Immature natural killer cell (primary cell): Measurements from ENCODE around the gene SCUBE1. TPM values are rescaled to one million over a fixed set of nuclear protein-coding genes. Genes with fewer than 3 reads are reported as not detected.
"Not testable (repeated sequence)": the region's sequence is repeated elsewhere in the genome, so short reads cannot be mapped to it uniquely, and the experiment has no call there.

ENCODE experiments used
- DNase-seq, 3 donors: peaks; one replicate each; pipeline ENCODE4 v3.0.0; 2022; ENCODE audit warnings: mixed read lengths in 1 of 3
- H3K27ac Mint-ChIP-seq, 6 donors: one replicate each; pipeline ENCODE4 v1.8.0; 2020; ENCODE audit warnings: mixed read lengths in 6 of 6, mild to moderate bottlenecking in 5 of 6, inconsistent platforms in 4 of 6, moderate library complexity in 3 of 6
- H3K27me3 Mint-ChIP-seq, 3 donors: one replicate each; pipeline ENCODE4 v1.8.0; 2020 to 2021; ENCODE audit warnings: low read depth in 3 of 3, mild to moderate bottlenecking in 3 of 3, mixed read lengths in 3 of 3, moderate library complexity in 3 of 3, inconsistent platforms in 1 of 3
- H3K36me3 Mint-ChIP-seq, 3 donors: one replicate each; pipeline ENCODE4 v1.8.0; 2020; ENCODE audit warnings: mixed read lengths in 3 of 3, inconsistent platforms in 2 of 3, mild to moderate bottlenecking in 2 of 3
- H3K4me1 Mint-ChIP-seq, 2 donors: one replicate each; pipeline ENCODE4 v1.8.0; 2020; ENCODE audit warnings: inconsistent platforms in 2 of 2, mild to moderate bottlenecking in 2 of 2, mixed read lengths in 2 of 2, moderate library complexity in 1 of 2
- H3K4me3 Mint-ChIP-seq, 5 donors: one replicate each; pipeline ENCODE4 v1.8.0; 2020; ENCODE audit warnings: mild to moderate bottlenecking in 5 of 5, mixed read lengths in 5 of 5, inconsistent platforms in 3 of 5, moderate library complexity in 3 of 5
- H3K9me3 Mint-ChIP-seq, 6 donors: one replicate each; pipeline ENCODE4 v1.8.0; 2020; ENCODE audit warnings: mild to moderate bottlenecking in 6 of 6, mixed read lengths in 6 of 6, inconsistent platforms in 4 of 6, moderate library complexity in 3 of 6
- polyA plus RNA-seq, 3 donors: library from polyadenylated mRNA; unstranded; fragments of 300-500 nt; fragmentation: Illumina TruSeq; gene quantifications; one replicate each; pipeline ENCODE4 v1.2.3, GENCODE V29; 2021

Gene SCUBE1
- polyA plus RNA-seq, 3 donors from 2014 or later: 0.16 TPM; not detected in 2

DNA sequence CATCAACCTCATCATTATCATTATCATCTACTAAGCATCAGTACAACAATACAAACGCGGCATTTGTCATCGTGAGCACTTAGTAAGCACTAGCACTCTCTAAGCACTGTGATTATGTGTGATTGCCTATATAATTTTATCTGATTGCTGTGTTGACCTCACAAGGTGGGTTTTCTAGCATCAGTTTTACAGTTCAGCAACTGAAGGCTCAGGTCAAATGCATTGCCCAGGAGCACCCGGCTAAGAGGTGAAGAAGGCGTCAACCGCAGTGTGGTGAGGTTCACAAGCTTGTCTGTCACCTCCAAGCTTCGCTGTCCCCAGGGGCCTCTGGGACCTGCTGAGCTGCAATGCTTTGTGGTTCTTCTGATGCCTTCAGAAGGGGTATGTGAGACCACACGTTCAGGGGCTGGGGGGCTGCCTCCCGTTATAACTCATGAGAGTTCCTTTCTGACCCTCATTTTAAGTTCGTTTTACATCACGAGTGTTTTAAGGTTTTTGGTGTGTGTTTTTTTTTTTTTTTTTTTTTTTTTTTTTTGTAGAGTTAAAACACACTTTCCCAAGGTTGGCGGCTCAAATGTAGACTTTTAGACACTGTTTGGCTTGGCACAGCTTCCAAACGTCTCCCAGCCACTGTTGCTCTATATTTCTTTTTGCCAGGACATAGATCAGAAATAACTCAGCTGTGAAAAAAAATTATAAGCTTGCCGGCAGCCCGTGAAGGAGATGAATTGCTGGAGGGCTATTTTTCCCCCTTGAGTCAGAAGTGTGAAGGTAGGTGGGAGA is 33.8 kb upstream of the SCUBE1 start:
- peak; percentile 86 to 87 (median 87) for DNase-seq
- Mint-ChIP-seq H3K4me1 (peaks cover 30 to 33% of the 10 kb centered on the region in 2 donors), H3K27me3 (peaks cover 54 to 70% (median 55%) of the 10 kb centered on the region in 3 donors), H3K4me3 (peak overlapping the region; percentile 46 to 79 (median 72)), H3K27ac (peak overlapping the region; percentile 35 to 90 (median 84)), H3K36me3 (peaks cover 0 to 8% (median 4%) of the 10 kb centered on the region in 3 donors), H3K9me3 (peaks cover 3 to 16% (median 11%) of the 10 kb centered on the region in 6 donors)

DNA sequence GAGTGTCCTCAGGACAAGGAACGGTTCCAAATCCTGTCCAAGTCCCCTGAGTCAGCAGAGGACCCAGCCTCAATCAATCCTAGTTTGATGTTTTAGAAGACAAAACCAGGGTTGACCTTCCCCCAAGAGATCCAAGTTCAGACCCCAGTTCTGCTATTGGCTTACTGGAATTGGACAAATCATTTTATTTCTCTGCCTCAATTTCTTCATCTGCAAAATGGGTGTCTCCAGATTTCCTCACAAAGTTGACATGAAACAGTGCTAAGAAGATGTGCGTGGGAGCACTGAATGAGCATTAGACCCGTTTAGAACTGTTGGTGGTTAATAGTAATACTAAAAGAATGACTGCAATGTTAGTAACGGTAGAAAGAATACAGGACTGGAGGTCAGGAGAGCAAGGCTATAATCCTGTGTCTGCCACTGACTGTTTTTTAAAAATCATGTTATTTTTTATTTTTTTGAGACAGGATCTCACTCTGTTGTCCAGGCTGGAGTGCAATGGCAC is 32.8 kb upstream of the SCUBE1 start:
- peak overlapping the region in 4 of 6 donors; percentile 6 to 79 (median 63) for H3K27ac Mint-ChIP-seq
- peaks cover 3 to 16% (median 11%) of the 10 kb centered on the region in 6 donors for H3K9me3 Mint-ChIP-seq
- H3K36me3 Mint-ChIP-seq: peaks cover 0 to 8% (median 4%) of the 10 kb centered on the region in 3 donors
- no peak overlapping the region for H3K4me3 Mint-ChIP-seq
- H3K4me1 Mint-ChIP-seq: peaks cover 26 to 33% of the 10 kb centered on the region in 2 donors
- peaks cover 49 to 70% (median 61%) of the 10 kb centered on the region in 3 donors for H3K27me3 Mint-ChIP-seq
- no peak for DNase-seq

- peaks cover 9 to 46% (median 24%) of the 10 kb centered on the region in 3 donors for H3K27me3 Mint-ChIP-seq
- no peak overlapping the region for H3K27ac Mint-ChIP-seq
- no peak for DNase-seq
- peaks cover 0 to 5% (median 0%) of the 10 kb centered on the region in 3 donors for H3K36me3 Mint-ChIP-seq
- no peaks in the 10 kb centered on the region for H3K4me1 Mint-ChIP-seq
- H3K9me3 Mint-ChIP-seq: peaks cover 3 to 10% (median 8%) of the 10 kb centered on the region in 6 donors
- no peak overlapping the region for H3K4me3 Mint-ChIP-seq
These were observed 26.9 kb upstream of the SCUBE1 start for GRCh38 chr22:43370036-43370435.

DNA sequence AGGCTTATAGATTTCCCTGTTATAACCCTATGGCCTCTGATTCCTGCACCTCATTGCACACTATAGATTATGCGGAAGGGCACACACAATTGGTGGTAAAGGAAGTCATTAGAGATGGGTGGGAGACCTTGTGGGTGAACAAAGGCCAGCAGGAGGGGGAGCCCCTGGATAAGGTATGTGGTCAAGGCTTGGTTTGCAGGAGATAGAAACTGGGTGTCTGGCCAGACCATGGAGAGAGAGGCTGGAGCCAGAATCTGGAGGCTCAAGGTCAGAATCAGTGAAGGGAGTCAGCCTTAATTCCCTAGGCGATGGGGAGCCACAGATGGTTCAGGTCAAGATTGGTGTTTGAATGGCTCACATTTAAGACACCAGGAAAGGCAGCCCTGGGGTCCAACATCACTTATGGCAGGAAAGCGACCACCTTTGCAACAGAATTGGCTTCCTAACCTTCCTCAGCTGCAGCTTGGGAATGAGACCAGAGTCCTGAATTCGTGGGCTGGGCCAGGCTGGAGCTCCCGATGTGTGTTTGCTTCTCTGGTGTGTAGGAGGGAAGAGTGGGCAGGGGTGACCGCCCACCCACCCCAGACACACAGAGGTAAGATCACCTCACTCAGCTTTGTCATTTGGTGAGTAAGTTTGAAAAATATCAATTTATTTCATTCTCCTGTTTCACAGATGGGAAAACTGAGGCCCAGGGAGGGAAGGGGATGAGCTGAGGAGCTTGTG is 22.7 kb upstream of the SCUBE1 start:
- Mint-ChIP-seq H3K27ac (no peak overlapping the region), H3K4me3 (no peak overlapping the region), H3K36me3 (no peaks in the 10 kb centered on the region), H3K27me3 (peaks cover 4 to 31% (median 13%) of the 10 kb centered on the region in 3 donors), H3K4me1 (no peaks in the 10 kb centered on the region), H3K9me3 (no peaks in the 10 kb centered on the region)
- no peak for DNase-seq

DNA sequence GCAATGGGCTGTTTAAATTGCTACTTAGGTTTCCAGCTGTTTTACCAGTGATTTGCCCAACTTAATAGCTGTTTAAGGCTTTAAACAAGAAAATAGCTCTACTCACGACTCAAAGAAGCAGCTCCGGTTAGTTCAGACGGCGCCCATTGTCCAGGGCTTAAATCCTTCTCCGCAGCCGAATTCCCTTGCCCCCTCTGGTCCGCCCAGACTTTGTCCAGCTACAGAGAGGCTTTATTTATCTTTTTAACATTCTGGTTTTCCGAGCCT is 20.9 kb upstream of the SCUBE1 start:
- no peak for DNase-seq
- no peak overlapping the region for H3K27ac Mint-ChIP-seq
- no peaks in the 10 kb centered on the region for H3K4me1 Mint-ChIP-seq
- no peaks in the 10 kb centered on the region for H3K9me3 Mint-ChIP-seq
- H3K4me3 Mint-ChIP-seq: no peak overlapping the region
- peaks cover 3 to 16% (median 6%) of the 10 kb centered on the region in 3 donors for H3K27me3 Mint-ChIP-seq
- H3K36me3 Mint-ChIP-seq: no peaks in the 10 kb centered on the region

DNA sequence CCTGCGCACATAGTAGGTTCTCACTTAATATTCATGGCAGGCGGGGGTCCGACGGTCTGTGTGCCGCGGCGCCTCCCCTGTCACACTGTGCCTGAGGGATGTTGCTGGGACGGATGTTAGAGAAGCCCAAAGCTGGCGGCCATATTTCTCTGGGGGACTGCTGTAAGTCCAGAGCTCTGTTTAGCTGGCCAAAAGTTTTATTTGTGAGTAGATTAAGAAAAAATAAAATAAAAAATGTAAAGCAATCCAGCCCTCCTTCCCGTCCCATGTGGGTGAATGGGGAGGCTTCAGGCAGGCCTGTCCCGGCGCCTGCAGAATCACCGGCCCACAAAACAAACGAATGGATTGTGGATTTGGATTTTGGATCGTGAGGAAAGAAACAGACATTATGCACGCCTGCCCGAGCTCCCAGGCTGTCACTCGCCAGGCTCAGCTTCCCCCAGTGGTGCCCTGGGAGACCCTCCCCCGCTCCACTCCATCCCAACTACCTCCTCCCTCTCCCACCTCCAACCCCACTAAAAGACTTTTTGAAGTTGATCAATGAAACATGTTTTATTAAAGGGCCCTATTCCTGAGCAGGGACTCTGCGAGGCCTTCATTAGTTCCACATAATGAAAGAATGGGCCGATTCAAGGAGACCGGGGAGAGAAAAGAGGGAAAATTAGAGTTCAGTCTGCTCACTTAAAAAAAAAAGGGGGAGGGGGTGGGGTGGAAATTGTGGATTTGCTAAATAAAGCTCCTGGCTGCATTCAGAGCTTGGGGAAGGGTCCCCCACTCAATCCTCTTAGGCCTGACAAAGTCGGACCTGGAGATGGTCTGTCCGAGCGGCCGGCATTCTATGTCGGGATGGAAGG is 20.4 kb upstream of the SCUBE1 start:
- no peaks in the 10 kb centered on the region for H3K36me3 Mint-ChIP-seq
- no peak overlapping the region for H3K4me3 Mint-ChIP-seq
- no peak overlapping the region for H3K27ac Mint-ChIP-seq
- H3K4me1 Mint-ChIP-seq: no peaks in the 10 kb centered on the region
- peaks cover 3 to 16% (median 9%) of the 10 kb centered on the region in 3 donors for H3K27me3 Mint-ChIP-seq
- no peaks in the 10 kb centered on the region for H3K9me3 Mint-ChIP-seq
- no peak for DNase-seq

GRCh38 chr22:43360576-43360975 is 17.4 kb upstream of the SCUBE1 start:
- no peaks in the 10 kb centered on the region for H3K4me1 Mint-ChIP-seq
- H3K36me3 Mint-ChIP-seq: no peaks in the 10 kb centered on the region
- peaks cover 3 to 8% (median 4%) of the 10 kb centered on the region in 3 donors for H3K27me3 Mint-ChIP-seq
- no peak overlapping the region for H3K4me3 Mint-ChIP-seq
- DNase-seq: no peak
- no peak overlapping the region for H3K27ac Mint-ChIP-seq
- H3K9me3 Mint-ChIP-seq: no peaks in the 10 kb centered on the region

- no peaks in the 10 kb centered on the region for H3K36me3 Mint-ChIP-seq
- no peak overlapping the region for H3K27ac Mint-ChIP-seq
- H3K4me1 Mint-ChIP-seq: no peaks in the 10 kb centered on the region
- no peak overlapping the region for H3K4me3 Mint-ChIP-seq
- peaks cover 3 to 10% (median 6%) of the 10 kb centered on the region in 3 donors for H3K27me3 Mint-ChIP-seq
- no peak for DNase-seq
- no peaks in the 10 kb centered on the region for H3K9me3 Mint-ChIP-seq
These were observed 13.7 kb upstream of the SCUBE1 start for GRCh38 chr22:43356881-43357280.

DNA sequence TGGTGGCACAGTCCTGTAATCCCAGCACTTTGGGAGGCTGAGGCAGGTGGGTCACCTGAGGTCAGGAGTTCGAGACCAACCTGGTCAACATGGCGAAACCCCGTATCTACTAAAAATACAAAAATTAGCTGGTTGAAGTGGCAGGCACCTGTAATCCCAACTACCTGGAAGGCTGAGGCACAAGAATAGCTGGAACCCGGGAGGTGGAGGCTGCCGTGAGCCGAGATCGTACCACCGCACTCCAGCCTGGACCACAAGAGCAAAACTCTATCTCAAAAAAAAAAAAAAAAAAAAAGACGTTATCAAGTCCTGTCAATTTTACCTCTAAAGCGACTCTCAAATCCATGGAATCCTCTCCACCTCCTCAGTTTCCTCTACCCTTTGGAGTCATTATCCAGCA is 12.5 kb upstream of the SCUBE1 start:
- H3K27me3 Mint-ChIP-seq: peaks cover 0 to 16% (median 6%) of the 10 kb centered on the region in 3 donors
- not testable (repeated sequence) for H3K9me3 Mint-ChIP-seq, H3K4me1 Mint-ChIP-seq, H3K36me3 Mint-ChIP-seq, DNase-seq, H3K4me3 Mint-ChIP-seq, H3K27ac Mint-ChIP-seq

GRCh38 chr22:43351966-43352345 is 8.8 kb upstream of the SCUBE1 start:
- Mint-ChIP-seq H3K9me3 (no peaks in the 10 kb centered on the region), H3K4me3 (no peak overlapping the region), H3K27me3 (peaks cover 3 to 22% (median 8%) of the 10 kb centered on the region in 3 donors), H3K36me3 (no peaks in the 10 kb centered on the region), H3K27ac (peak overlapping the region in 1 of 6 donors; percentile 37), H3K4me1 (no peaks in the 10 kb centered on the region)
- no peak for DNase-seq

- Mint-ChIP-seq H3K4me1 (peaks cover 0 to 1% of the 10 kb centered on the region in 2 donors), H3K27ac (no peak overlapping the region), H3K36me3 (no peaks in the 10 kb centered on the region), H3K4me3 (no peak overlapping the region), H3K9me3 (no peaks in the 10 kb centered on the region), H3K27me3 (peaks cover 10 to 29% (median 14%) of the 10 kb centered on the region in 3 donors)
- DNase-seq: no peak
These were observed 6.5 kb upstream of the SCUBE1 start for GRCh38 chr22:43349636-43350035.

DNA sequence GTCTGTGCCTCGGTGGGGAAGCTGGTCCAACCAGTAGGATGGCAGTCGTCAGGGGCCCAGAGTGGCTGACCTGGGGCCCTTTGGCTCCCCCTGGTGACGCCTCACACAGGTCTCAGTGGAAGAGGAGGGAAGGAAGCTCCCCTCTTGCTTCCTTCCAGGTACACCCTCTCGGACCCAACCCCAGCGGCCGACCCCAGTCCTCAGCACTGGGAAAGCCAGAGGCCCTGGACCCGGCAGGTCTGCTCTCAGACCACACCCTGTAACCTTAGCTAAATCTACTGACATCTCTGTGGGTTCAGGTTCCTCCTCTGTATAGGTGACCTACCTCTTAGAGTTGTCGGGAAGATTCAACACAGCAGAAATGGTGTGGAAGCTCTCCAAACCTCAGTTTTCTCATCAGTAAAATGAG is 3.4 kb upstream of the SCUBE1 start:
- peaks cover 0 to 8% of the 10 kb centered on the region in 2 donors for H3K4me1 Mint-ChIP-seq
- H3K27ac Mint-ChIP-seq: no peak overlapping the region
- DNase-seq: peak; percentile 60 to 71 (median 67)
- H3K9me3 Mint-ChIP-seq: no peaks in the 10 kb centered on the region
- no peak overlapping the region for H3K4me3 Mint-ChIP-seq
- H3K27me3 Mint-ChIP-seq: peaks cover 17 to 30% (median 20%) of the 10 kb centered on the region in 3 donors
- H3K36me3 Mint-ChIP-seq: peaks cover 0 to 4% (median 0%) of the 10 kb centered on the region in 3 donors

GRCh38 chr22:43345761-43346301 is 2.7 kb upstream of the SCUBE1 start:
- Mint-ChIP-seq H3K4me3 (no peak overlapping the region), H3K4me1 (peaks cover 0 to 8% of the 10 kb centered on the region in 2 donors), H3K27ac (no peak overlapping the region), H3K36me3 (peaks cover 0 to 4% (median 0%) of the 10 kb centered on the region in 3 donors), H3K27me3 (peaks cover 20 to 32% (median 20%) of the 10 kb centered on the region in 3 donors), H3K9me3 (no peaks in the 10 kb centered on the region)
- DNase-seq: no peak
